GM21390 (cell line): ENCODE data around the gene GLB1L3.
A peak's percentile ranks its signal among the peaks of the same experiment; 100 is the strongest.
"Not testable (repeated sequence)": the region's sequence is repeated elsewhere in the genome, so short reads cannot be mapped to it uniquely, and the experiment has no call there.

Experiments
- ATAC-seq: cut with Tn5 transposase; IDR thresholded peaks from one replicate; pipeline ENCODE4 v1.9.1; 2021; ENCODE audit not compliant: unreplicated experiment

The GLB1L3 gene

DNA sequence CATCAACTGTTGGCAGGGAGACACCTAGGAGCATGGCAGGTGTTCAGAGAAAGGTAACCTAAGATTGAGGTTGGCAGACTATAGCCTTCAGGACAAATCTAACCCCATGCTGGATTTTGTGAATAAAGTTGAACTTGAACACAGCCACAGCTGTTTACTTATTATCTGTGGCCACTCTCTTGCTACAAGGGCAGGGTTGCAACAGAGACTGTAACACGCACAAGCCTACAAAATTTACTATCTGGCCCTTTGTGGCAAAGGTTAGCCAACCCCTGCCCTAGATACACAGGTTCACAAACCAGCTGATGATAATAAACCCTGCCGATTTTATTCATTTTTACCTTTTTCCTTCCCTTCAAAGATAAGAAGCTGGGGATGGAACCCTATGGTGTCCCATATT, 25.5 kb upstream of the GLB1L3 start:
- ATAC-seq: no peak

DNA sequence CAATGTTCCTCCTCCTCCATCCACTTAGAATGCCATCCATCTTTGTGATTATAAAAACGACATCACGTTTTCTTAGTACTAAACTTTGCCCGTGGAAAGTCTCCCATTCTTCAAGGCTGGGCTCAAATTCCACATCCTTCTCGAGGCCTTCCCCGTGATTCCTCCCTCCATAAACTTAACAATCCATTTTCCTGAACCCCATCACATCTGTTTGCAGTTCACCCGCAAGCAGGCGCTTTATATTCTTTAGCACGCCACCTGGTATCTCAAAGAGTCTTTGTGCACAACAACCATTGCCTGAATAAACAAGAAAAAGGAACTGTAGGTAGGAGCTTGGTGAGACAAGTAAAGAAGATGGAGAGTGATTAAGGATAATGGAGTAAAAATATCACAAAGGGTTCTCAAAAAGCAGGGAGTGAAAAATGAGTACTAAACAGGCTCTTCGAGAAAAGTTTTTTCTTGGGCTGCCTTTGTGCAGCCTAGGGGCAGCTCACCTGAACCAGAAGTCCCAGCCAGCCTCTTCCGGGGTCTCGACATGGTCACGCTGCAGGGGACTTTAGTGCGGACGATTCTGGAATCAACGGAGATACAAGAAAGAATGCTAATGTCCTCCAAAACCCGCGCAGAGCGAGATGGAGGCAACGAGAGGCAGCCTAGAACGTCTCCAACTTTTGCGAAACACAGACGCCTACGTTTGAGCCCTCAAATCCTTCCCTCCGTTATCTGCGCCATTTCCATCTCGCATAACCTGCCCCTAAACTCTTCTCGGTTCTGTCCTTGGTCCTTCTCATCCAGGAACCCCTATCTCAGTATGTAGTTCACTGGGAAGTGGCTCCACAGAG, 23.6 kb upstream of the GLB1L3 start:
- peak; percentile 32 for ATAC-seq

DNA sequence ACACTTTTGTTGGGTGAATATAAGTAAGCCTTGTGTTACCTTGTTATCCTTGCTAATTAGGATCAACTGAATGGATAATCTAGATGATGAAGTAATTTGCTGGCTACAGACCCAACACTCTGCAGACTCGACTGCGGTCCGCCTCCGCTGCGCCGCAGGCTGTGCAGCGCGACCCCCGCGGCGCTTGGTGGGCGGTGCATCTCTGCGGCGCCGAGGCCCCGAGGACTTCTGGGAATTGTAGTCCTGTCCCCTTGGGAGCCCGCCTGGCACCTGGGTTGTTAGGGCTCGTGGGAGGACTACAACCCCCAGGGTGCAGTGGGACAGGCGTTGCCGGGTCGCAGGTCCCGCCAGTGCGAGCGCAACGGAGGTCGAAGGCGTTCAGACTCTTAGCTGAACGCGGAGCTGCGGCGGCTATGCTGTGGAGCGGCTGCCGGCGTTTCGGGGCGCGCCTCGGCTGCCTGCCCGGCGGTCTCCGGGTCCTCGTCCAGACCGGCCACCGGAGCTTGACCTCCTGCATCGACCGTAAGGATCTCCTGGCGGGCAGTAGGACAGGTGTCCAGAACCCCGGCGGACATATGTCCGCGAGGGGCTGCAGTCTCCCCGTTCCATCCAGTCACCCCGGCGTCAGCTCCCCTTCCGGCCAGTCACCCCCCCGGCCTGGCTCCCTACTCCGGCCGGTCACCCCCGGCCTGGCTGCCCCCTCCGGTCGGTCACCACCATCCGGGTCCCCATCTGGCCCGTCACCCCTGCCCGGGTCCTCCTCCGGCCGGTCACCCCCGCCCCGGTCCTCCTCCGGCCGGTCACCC, 22.8 kb upstream of the GLB1L3 start, which contains the start of the genes ACAD8 and THYN1:
Gene ACAD8, plus strand, starts transcription at position 381 of the 806 bp plus-strand sequence. Its CDS starts 33 bp downstream, at position 414.
Gene THYN1, minus strand, starts transcription at position 165 of the 806 bp plus-strand sequence. CDS start 470 bp downstream, outside the sequence.
- ATAC-seq: peak; percentile 100

DNA sequence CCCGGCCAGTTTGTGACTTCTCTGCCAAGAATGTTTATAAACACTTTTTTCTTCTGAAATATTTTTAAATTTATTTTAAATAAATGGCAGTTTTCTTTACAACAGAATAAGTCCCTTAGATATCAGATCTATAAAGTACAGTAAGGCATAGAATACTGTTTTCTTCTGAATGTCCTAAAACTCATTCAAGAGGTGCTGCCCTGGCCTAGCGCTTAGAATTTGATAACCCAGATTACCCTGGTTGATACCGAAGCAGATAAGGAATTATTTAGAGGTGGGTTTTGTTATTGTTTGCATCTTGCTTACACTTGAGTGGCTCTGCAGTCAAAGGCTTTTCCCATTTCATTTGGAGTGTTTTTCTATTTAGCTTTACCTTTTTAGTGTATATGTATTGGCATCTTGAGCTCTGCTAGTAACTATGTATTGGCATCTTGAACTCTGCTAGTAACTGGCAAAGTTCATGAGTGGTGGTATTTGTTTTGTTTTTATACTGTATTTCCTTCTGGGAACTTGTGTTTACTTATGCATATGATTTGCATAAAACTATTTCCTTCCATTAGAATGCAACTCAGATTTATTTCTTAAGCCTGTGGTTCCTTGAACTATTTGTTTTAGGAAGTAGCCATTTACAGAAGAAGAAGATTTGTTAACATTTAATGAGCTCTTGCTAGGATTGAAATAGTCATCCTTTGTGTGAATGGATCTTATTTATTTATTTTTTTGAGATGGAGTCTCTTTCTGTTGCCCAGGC, 21.6 kb upstream of the GLB1L3 start:
- no peak for ATAC-seq

DNA sequence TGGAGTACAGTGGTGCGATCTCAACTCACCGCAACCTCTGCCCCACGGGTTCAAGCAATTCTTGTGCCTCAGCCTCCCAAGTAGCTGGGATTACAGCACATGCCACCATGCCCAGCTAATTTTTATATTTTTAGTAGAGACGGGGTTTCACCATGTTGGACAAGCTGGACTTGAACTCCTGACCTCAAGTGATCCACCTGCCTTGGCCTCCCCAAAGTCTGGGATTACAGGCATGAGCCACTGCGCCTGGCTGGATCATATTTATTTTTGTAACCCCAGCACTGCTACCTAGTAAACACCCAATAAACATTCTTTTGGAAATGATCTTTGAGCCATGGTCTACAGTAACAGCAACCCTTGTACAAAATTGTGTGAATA, 21.0 kb upstream of the GLB1L3 start:
- not testable (repeated sequence) for ATAC-seq

DNA sequence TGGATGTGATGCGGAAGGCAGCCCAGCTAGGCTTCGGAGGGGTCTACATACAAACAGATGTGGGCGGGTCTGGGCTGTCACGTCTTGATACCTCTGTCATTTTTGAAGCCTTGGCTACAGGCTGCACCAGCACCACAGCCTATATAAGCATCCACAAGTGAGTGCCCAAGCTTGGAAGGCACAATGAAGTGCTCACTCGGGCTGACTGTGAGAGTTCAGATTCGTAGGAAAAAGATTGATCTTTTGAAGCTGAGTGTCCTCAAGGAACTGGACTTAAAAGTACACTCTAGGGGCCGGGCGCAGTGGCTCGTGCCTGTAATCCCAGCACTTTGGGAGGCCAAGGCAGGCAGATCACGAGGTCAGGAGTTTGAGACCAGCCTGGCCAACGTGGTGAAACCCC, 19.1 kb upstream of the GLB1L3 start:
- ATAC-seq: no peak

DNA sequence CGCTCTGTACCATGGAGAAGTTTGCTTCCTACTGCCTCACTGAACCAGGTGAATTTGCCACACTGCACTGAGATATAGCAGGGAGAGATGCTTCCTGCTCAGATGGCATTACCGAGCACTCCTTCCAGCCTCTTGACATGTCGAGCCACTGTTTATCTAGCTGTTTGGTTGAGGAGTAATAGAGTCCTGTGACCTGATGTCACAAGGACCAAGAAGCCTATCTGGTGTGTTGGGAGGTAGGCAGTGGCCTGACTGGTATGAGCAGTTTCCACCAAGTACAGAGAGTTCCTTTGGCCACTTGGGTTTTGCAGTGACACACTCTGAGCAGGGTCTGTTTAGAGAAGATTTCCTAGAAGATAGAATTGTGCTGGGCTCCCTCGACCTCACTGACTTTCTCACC, 17.6 kb upstream of the GLB1L3 start:
- no peak for ATAC-seq

DNA sequence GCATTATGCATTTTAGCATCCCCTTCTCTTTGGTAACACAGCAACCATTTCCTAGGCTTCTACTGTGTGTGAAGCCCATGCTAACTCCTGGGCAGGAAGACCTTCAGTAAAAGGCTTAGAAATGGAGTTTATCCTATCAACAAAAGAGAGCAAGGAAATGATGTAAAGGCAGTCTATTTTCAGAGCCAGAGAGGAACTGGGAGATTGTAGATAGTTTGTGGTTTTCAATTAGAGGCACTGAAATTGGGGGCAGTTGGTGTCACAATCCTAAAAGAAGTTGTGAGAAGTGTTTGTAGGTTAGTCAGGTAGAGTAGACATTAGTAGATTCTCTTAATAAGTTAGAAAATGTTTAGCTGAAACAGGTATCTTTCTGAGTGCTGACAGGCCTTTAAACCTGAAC, 15.7 kb upstream of the GLB1L3 start:
- ATAC-seq: no peak

DNA sequence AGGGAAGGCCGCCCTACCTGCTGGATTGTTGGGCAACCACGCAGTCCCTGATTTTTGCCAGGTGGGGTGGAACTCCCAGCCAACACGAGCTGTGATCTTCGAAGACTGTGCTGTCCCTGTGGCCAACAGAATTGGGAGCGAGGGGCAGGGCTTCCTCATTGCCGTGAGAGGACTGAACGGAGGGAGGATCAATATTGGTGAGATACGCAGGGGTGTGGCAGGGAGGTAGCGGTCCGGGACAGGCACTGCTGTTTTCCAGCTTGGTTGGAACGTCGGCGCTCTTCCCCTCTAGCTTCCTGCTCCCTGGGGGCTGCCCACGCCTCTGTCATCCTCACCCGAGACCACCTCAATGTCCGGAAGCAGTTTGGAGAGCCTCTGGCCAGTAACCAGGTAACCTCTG, 15.2 kb upstream of the GLB1L3 start:
- no peak for ATAC-seq

DNA sequence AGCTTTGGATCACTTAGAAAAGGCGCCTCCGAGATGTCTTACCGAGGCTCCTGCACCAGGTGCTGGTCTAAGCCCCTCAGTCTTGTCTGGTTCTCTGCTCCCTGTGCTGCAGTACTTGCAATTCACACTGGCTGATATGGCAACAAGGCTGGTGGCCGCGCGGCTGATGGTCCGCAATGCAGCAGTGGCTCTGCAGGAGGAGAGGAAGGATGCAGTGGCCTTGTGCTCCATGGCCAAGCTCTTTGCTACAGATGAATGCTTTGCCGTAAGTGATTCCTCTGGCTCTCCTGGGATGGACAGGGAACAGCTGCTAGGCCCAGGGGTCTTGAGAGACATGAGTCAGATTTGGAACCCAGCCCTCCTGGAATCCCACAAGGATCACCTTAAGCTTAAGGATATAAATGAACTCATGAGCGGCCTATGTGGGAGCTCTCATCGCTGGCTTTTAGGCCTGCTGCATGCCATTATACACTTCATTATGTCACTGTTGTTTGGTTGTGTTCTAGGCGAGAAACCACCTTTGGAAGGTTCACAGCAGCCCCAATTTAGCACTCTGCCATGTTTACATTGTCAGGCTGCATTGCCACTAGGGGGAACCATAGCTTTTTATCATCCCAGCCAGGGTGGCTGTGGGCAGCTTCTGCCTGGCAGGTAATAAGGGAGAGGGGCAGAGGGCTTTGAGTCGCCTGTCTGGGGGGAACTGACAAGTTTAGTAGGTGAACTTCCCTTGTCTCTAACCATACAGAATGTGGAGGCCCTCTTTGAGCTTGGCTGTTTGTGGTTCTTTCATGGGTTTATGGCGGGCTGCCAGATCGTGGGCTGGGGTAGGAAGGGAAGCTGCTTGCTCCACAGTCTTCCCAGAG, 14.3 kb upstream of the GLB1L3 start:
- no peak for ATAC-seq

DNA sequence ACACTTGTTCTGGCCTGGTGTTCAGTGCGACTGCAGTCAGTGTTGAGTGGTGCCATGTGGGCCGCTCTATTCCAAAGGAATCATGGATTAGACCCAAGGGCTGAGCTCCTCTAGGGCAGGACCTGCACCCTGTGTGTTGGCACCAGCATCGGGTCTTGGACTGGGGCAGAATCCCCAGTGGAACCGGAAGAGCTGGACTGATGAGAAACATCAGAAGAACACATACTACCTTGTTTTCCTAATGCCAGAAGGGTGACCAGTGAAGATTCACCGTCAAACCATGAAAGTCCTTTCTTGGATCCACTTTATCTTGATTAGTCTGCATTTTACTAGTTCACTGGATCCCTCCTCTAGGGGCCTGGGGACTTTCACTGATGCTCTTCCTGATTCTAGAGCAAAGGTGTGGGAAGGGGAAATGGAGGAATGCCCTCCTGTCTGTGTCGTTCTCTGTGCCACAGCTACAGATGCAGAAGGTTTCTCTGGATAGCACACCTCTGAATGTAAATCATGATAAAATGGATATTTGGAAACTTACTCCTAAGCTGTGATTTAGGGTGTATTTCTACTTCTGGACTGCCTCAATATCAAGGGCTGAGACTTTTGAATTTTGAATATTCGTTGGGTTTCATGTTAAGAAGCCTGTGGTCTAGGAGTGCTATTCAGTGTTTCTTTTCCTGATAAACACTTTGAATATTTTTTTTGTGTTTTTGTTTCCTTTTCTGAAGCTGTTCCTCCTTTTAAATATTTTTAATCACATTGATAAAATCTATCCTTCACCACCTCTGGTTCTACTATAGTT, 11.0 kb upstream of the GLB1L3 start:
- no peak for ATAC-seq

DNA sequence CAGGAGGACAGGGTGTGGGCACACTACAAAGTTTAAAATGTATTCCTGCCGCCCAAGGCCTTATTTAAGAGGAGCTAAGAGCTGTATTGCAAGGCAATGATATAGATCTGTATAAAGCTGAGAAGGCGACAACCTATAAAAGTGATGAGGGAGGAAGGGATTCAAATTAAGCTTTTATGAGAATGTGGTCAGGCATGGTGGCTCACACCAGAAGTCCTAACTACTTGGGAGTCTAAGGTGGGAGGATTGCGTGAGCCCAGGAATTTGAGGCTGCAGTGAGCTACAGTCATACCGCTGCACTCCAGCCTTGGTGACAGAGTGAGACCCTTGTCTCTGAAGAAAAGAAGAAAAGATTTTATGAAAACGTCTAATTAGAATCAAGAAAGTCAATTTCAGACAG, 9.7 kb upstream of the GLB1L3 start:
- no peak for ATAC-seq

DNA sequence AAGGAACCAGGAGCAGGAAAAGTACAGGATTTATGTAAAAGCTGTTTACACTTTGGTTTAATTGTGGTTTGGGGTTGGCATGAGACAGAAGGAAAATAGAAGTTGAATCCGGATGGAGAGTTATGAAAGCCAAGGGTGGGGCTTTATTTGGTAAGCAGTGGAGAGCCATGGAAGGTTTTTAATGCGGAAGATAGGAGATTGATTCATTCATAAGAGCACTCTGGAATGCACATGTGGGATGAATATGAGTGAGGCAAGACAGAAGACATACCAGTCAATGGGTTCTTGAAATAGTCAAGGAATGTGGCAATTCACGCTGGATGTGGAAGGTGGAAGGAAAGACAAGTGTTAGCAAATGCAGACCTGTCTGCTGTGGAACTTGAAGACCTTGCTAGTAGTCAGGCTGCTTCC, 9.3 kb upstream of the GLB1L3 start:
- no peak for ATAC-seq

DNA sequence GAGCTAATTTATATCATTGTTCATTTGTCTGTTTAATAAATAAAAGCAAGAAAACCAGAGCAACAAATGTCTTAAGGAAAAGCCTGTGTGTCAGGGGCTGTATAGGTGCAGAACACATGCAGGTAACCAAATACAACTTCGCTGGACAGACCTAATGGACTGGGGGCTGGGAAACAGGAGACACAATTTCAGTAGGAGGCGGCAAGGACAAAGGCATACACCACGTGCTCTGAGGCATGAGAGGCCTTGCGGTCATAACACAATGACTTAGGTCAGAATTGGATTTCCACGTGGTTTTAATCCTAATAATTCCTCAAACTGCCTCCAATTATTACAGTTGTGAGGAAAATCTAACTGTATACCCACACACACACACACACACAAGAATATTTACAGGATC, 8.7 kb upstream of the GLB1L3 start:
- no peak for ATAC-seq

DNA sequence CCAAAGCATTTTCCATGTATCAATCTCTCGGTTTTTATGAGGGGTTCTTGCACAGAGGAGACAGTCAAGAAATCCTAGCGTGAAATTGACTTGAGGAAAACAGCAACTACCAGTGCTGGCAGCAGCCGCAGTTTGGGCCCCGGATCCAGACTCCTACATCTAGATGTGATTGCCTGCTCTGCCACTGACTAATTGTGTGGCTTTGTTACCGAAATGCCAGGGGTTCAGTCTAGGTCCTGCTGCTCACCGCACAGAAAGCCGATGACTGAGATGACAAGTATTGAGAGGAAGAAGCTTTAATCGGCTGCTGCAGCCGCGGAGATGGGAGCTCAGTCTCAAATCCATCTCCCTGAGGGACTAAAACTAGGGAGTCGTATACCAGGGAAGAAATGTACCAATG, 8.2 kb upstream of the GLB1L3 start:
- no peak for ATAC-seq

DNA sequence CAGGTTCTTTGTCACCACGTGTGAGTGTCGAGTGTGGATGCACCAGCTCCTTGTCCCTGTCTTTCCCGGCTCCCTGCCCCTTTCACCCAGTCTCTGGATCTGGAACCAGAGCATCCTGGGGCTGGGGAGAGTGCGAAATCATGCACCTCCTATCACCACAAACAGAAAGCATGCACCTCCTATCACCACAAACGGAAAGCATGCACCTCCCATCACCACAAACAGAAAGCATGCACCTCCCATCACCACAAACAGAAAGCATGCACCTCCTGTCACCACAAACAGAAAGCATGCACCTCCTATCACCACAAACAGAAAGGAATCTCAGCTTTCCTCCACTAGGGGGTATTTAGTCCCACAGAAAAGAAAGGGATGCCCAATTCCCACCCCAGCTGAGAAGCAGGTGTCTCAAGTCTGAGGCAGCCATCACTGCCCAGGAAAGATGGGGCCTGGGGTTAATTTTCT, 5.9 kb upstream of the GLB1L3 start:
- ATAC-seq: no peak

DNA sequence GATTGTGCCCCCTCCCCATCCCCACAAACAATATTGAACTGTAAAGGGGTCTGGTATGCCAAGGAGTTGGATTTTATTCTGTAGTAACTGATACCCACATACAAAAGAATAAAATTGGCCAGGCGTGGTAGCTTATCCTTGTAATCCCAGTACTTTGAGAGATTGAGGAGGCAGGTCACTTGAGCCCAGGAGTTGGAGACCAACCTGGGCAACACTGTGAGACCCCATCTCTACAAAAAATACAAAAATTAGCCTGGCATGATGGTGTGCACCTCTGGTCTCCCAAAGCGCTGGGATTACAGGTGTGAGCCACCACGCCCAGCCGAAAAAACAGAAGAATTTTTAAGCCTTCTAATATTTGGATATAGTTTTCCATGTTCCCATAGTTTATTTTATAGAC, 4.2 kb upstream of the GLB1L3 start:
- ATAC-seq: no peak

DNA sequence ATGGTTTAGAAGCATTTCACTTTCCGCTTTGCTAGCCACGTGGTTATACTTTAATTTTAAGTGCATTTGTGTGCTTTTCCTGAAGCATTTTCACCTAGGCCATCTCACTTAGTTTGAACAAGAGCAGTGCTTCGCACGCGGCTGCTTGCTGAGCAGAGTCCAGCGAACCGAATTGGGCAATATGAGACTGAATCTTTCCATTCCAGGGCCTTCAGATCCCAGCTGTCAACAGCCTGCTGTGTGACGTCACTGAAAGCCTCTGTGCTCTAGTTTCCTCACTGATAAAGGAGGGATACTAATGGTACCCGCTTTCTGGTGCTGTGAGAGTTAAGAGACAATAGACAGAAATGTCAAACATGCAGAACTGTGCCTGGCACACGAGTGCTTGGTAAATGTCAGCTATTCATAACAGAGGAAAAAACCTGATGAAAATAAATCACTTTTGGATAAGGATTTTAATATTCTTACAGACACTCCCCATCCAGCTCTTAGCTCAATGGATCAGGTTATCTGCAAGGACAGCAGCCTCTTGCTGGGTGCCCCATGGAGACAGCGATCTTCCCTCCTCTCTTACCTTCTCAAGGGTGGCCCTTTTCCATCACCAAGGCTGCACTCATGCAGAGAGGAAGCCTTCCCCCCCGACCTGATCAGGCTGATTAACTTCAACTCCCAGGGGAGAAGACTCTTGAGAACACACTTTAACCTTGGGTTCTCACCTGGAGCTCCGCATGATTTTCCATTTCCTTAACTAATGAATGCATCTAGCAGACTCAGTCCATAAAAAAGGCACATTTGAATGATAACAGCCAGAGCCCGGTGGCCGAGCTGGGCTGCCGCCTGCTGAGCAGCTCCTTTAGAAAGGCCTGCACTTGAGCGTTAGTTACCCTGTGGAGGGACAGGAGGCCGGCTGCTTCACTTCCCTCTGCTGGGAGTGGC, 3.5 kb upstream of the GLB1L3 start:
- no peak for ATAC-seq
